ENCODE data around the gene STARD3. TPM values are rescaled to one million over a fixed set of nuclear protein-coding genes. Genes with fewer than 3 reads are reported as not detected.

The STARD3 gene
- total RNA-seq, 4 donors from 2014 or later = 21.0 to 62.3 (median 26.0) TPM

DNA sequence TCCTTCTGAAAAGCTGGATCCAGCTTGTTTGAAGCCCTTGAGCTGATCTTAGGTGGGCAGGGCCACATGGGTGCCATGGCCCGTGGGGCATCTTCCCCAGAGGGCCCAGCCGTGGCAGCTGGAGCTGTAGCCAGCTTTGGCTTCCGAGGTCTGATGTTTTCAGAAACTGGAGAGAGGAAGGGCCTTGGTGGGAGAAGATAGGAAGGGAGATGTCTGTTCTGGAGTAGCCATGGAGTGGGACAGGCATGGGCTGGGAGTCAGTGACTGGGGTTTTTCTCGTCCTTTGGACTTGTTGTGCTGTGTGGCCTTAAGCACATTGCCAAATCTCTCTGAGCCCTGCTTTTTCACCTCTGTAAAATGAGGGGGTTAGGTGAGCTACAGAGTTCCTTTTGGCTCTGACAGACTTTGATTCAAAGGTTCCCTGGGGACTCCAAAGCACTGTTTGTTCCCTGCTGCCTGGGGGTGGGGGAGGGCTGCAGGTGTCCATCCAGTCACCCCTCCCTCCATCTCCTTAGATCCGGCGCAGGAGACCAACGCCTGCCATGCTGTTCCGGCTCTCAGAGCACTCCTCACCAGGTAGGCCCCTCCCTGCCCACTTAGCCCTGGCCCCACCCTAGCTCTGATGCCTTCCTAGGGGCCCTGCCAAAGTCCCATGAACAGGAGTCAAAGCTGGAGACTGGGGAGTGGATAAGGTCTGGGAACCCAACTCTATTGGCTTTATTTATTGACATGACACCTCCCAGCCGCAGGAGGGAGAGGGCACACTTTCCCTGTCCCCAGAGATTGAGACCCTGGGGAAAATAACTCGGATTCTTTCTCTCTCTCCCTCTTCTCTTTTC lies 8.1 kb upstream of the STARD3 start:
- Histone ChIP-seq H3K4me1 (peaks cover 0 to 13% of the 10 kb centered on the region in 2 donors), H3K4me3 (no peak overlapping the region), H3K9me3 (no peaks in the 10 kb centered on the region), H3K27ac (no peak overlapping the region), H3K36me3 (no peaks in the 10 kb centered on the region), H3K27me3 (peaks cover 22% of the 10 kb centered on the region in 2 donors)
- intact Hi-C loops (cut with DNase I; ENCODE audit: low total_unique reads) = loop anchor here (10.0 kb wide), 1 partner anchor 74 kb away; no protein-coding TSS in a partner anchor
- no peak for TF ChIP-seq POLR2A (IDR thresholded peaks at IDR 0.05)
- TF ChIP-seq, protein P1, sequence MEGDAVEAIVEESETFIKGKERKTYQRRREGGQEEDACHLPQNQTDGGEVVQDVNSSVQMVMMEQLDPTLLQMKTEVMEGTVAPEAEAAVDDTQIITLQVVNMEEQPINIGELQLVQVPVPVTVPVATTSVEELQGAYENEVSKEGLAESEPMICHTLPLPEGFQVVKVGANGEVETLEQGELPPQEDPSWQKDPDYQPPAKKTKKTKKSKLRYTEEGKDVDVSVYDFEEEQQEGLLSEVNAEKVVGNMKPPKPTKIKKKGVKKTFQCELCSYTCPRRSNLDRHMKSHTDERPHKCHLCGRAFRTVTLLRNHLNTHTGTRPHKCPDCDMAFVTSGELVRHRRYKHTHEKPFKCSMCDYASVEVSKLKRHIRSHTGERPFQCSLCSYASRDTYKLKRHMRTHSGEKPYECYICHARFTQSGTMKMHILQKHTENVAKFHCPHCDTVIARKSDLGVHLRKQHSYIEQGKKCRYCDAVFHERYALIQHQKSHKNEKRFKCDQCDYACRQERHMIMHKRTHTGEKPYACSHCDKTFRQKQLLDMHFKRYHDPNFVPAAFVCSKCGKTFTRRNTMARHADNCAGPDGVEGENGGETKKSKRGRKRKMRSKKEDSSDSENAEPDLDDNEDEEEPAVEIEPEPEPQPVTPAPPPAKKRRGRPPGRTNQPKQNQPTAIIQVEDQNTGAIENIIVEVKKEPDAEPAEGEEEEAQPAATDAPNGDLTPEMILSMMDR (IDR thresholded peaks at IDR 0.05) = no peak
- DNase-seq = no peak

DNA sequence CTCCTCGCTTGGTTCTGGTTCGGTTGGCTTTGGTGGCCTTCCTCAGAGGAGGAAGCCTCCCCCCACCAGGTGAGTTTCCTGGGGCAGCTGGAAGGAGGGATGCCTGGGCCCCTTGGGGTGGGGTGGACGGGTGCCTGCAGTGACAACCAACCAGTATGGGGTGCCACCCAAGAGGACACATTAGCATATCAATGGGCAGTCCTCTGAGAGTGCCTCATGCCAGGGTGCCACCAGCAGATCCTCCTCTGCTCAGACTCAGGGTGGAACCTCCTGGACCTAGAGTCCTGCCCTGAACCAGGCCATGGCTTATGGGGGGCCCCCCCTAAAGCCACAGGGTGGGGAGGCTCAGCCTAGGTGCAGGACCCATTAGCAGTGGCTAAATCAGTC lies 7.5 kb upstream of the STARD3 start:
- Histone ChIP-seq H3K9me3 (no peaks in the 10 kb centered on the region), H3K27me3 (peaks cover 22% of the 10 kb centered on the region in 2 donors), H3K36me3 (no peaks in the 10 kb centered on the region), H3K4me3 (no peak overlapping the region), H3K27ac (no peak overlapping the region), H3K4me1 (peaks cover 0 to 13% of the 10 kb centered on the region in 2 donors)
- intact Hi-C loops (cut with DNase I; ENCODE audit: low total_unique reads) = loop anchor here (10.0 kb wide), 1 partner anchor 75 kb away; no protein-coding TSS in a partner anchor
- DNase-seq = no peak
- TF ChIP-seq POLR2A (IDR thresholded peaks at IDR 0.05) = no peak
- TF ChIP-seq, protein P1 (IDR thresholded peaks at IDR 0.05) = no peak

DNA sequence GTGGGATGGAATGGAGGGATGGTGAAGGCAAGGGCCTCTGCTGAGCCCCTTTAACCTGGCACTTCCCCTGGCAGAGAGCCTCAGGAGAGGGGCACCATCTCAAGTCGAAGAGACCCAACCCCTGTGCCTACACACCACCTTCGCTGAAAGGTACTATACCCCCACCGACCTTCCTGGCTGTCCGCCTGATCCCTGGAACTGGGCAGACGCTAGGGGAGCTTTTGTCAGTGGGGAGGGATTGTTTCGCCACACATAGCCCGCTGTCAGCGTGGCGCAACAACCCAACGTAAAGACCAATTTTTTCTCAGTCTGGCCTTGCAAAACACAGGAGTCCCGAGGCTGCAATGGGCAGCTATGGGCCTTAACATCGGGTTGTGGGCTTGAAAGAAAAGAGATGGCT lies 7.0 kb upstream of the STARD3 start:
- Histone ChIP-seq H3K4me1 (peaks cover 0 to 13% of the 10 kb centered on the region in 2 donors), H3K9me3 (no peaks in the 10 kb centered on the region), H3K36me3 (no peaks in the 10 kb centered on the region), H3K27ac (no peak overlapping the region), H3K4me3 (no peak overlapping the region), H3K27me3 (peaks cover 22% of the 10 kb centered on the region in 2 donors)
- no peak for DNase-seq
- intact Hi-C loops (cut with DNase I; ENCODE audit: low total_unique reads) = loop anchor here (10.0 kb wide), 2 partner anchors 55 to 75 kb away; partner anchors contain the start of gene PGAP3
- TF ChIP-seq, protein P1 (IDR thresholded peaks at IDR 0.05) = no peak
- TF ChIP-seq POLR2A (IDR thresholded peaks at IDR 0.05) = no peak

DNA sequence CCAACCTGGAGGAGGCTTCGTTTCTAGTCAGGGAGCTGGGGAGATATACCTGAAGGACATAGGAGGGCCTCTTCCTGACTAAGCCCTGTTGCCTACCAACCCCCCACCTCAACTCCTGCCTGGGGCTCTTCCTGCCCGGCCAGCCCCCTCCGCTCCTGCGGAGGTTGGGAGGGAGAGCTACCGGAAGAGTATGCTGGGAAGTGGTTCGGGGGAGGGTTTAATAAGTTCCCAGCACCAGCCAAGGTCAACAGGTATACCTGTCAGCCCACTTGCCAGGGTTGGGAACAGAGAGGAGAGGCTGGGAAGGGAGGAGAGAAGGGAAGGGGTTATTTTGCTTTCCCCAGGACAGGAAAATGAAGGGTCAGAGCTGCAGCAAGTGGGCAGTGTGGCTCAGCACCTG lies 5.5 kb upstream of the STARD3 start:
- DNase-seq = no peak
- H3K9me3 ChIP-seq = no peaks in the 10 kb centered on the region
- H3K36me3 ChIP-seq = no peaks in the 10 kb centered on the region
- no peak overlapping the region for H3K4me3 ChIP-seq
- intact Hi-C loops (cut with DNase I; ENCODE audit: low total_unique reads) = loop anchor here (10.0 kb wide), 1 partner anchor 53 kb away; the partner anchor contains the start of gene PGAP3
- H3K27ac ChIP-seq = no peak overlapping the region
- no peak for TF ChIP-seq POLR2A (IDR thresholded peaks at IDR 0.05)
- TF ChIP-seq, protein P1 (IDR thresholded peaks at IDR 0.05) = no peak
- H3K27me3 ChIP-seq = peaks cover 8 to 15% of the 10 kb centered on the region in 2 donors
- peaks cover 0 to 20% of the 10 kb centered on the region in 2 donors for H3K4me1 ChIP-seq
